Hindlimb muscle (tissue), 1 donor: Measurements from ENCODE around the gene SPEF2. TPM values are rescaled to one million over a fixed set of nuclear protein-coding genes. Genes with fewer than 3 reads are reported as not detected.

ENCODE experiments used
- DNase-seq: peaks from one replicate; pipeline ENCODE4 v3.0.0-alpha.2; 2013
- polyA plus RNA-seq: library from polyadenylated mRNA; unstranded; fragments of 120-200 nt; gene quantifications from one replicate; pipeline ENCODE4 v1.2.1, GENCODE V29; 2013; ENCODE audit not compliant: insufficient read length

The SPEF2 gene
- polyA plus RNA-seq, 1 donor: 6.6 TPM

- no peak for DNase-seq
Observed at GRCh38 chr5:35717718-35718117, 100.1 kb downstream of the SPEF2 start.

- DNase-seq: no peak
Observed at GRCh38 chr5:35735718-35736117, 118.1 kb downstream of the SPEF2 start.

GRCh38 chr5:35736280-35736679, 118.6 kb downstream of the SPEF2 start:
- no peak for DNase-seq

DNA sequence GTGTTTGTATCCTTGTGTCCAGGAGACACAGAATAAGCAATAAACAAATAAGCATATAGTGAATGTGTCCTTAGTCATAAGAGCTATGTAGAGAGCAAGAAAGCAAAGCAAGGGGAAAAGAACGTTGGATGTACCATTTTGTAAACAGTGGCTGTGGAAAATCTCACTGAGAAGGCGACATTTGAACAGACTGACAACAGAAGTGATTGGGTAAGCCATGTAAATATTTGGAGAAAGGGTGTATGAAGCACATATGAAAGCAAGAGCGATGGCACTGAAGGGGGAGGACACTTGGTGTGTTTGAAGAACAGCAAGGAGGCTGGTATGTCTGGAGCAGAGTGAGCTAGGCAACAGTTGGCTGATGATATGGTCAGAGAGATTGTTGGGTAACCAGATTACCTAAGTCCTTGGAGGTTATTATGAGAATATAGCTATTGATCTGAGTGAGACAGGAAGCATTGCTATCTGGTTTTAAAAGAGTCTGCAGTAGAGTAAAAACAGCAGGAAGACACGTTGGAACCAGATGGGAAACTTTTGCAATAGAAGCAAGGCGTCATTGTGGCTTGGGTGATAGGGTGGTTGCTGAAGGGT, 123.6 kb downstream of the SPEF2 start:
- no peak for DNase-seq

DNA sequence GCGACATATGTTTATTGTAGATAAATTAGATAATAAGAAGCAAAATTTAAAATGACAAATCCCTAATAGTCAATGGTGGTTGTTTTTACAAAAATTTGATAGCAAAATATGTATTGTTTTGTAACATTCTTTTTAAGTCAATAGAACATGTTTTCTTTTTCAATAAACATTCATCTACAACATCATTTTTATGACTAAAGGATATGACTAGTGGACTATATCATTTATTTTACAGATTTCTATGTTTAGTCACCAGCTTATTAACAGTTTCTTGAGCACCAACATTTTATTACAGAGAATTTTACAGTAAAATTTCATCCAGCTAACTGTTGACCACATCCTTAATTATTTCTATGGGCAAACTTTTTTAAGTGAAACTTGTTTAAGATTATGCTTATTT, 124.3 kb downstream of the SPEF2 start:
- DNase-seq: no peak

- no peak for DNase-seq
Observed at GRCh38 chr5:35743644-35744043, 126.0 kb downstream of the SPEF2 start.

GRCh38 chr5:35745193-35745592, 127.5 kb downstream of the SPEF2 start:
- DNase-seq: no peak

- no peak for DNase-seq
Observed at GRCh38 chr5:35745660-35746059, 128.0 kb downstream of the SPEF2 start.

- DNase-seq: no peak
Observed at GRCh38 chr5:35752012-35752411, 134.3 kb downstream of the SPEF2 start.

DNA sequence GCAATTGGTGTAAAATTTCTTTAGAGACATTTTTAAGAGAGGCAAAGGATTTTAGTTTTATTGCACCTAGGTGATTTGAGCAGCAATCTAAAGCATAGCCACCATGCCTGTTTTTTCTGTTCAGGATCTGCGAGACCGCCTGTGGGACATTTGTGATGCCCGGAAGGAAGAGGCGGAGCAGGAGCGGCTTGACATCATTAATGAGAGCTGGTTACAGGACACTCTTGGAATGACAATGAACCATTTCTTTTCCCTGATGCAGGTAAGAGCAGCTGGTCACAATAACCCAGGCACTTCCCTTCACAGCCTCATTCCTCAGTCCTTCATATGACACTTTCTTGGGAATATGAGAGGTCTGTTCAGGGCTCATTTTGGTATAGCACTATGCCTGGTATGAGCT, 135.8 kb downstream of the SPEF2 start:
- no peak for DNase-seq

DNA sequence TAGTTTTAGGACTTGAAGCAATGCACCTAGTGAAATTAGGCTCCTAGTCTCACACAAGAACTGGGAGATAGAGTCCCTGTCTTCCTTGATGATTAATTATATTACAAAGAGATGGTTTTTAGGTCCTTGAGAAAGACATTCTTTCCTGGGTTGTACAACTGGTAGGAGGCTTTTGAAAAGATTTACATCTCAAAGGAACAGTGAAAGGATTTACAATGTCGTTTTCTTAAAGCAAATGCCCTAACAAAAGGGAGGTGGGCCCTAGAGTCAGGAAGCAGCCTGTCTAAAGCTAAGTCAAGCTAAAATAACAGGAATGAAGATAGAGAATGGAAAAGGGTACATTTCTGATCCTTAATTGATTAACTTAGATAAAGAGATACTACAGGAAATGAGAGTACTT, 136.8 kb downstream of the SPEF2 start:
- DNase-seq: no peak

GRCh38 chr5:35755966-35756365, 138.3 kb downstream of the SPEF2 start:
- no peak for DNase-seq

DNA sequence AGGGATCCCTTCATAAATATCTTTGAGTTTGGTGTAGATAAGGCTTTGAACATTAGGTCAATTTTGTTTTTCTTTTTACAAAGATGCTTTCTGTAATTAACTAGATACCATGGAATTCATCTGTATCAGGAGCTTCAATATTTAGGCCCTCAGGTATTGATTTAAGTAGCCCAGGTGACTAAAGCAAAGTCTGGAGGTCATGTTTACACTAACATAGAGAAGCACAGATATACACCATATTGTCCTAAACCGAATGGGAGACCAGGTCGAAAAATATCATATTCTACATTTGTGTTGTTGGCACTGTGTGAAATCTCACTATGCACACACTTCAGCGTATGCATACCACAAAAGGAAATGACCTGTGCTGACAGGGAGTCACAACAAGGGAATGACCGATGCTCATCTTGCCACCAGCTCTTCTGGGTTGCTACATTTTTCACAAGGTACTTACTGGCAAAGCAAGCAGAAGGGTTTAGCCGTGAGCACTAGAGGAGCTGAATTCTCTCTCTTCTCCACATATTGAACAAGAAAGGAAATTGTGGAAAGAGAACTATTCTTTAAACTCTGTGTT, 140.6 kb downstream of the SPEF2 start:
- DNase-seq: no peak

GRCh38 chr5:35761541-35761940, 143.9 kb downstream of the SPEF2 start:
- no peak for DNase-seq

DNA sequence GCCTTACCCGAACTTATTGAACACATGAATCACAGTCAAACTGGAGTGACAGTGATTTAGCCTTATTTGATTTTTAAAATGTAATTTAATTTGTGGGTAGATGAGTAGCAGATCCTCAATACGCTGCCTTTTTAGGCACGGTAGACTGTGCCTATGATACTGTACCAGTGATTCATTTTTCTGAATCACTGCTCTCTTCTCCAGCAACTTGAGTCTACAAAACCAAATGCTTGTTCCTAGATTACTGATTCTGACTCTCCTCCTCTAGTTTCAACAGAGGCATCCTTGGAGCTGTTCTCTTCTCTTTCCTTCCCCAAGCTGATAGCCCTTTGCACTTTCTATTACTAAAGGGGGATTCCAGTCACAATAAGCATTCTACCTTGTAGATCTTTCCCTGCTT, 144.7 kb downstream of the SPEF2 start:
- no peak for DNase-seq

GRCh38 chr5:35765921-35766320, 148.3 kb downstream of the SPEF2 start:
- no peak for DNase-seq

- no peak for DNase-seq
Observed at GRCh38 chr5:35771300-35771699, 153.6 kb downstream of the SPEF2 start.

DNA sequence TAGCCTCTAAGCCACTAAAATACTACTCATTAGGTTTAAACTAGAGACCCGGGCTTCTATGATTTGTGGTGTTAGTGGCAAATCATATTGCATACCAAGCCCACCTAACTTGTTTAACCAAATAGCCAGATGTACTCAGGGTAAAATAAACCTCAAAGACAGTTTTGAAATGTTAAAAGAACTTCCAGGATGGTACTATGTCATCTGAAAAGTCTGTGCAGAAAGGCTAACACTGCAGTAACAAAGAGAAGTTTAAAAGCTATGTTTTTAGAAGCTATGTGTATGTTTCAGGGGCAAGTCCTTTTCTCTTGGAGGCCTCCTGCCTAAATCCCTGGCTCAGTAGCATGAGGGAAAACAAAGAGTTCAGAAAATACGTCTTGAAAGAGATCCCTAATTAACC, 154.2 kb downstream of the SPEF2 start:
- DNase-seq: no peak

GRCh38 chr5:35773967-35774366, 156.3 kb downstream of the SPEF2 start:
- DNase-seq: no peak

DNA sequence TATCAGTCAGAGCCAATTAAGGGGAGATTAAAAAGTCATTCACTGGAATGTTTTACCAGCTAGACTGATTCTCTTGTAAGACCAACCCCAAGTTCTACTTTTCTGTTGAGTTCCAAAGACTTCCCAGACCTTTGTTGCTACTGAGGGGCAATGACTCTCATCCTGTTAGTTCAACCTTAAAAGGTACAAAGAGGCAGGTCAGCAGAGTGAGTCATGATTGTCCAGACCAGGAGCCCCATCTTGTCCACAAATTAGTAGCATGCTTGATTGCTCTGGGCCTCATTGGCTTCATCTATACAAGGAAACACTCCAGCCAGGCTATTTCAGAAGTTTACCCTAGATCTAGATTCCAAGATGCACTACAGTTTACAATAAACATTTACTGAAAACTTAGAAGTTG, 159.1 kb downstream of the SPEF2 start:
- DNase-seq: no peak

GRCh38 chr5:35777358-35778087, 159.9 kb downstream of the SPEF2 start:
- peak; percentile 61 for DNase-seq

- no peak for DNase-seq
Observed at GRCh38 chr5:35778259-35778769, 160.7 kb downstream of the SPEF2 start.

GRCh38 chr5:35780236-35780635, 162.6 kb downstream of the SPEF2 start:
- DNase-seq: no peak

- DNase-seq: no peak
Observed at GRCh38 chr5:35781181-35781790, 163.6 kb downstream of the SPEF2 start.
